ENCODE measurements around the gene LRP2BP. TPM values are rescaled to one million over a fixed set of nuclear protein-coding genes. Genes with fewer than 3 reads are reported as not detected.
"Not testable (repeated sequence)": the region's sequence is repeated elsewhere in the genome, so short reads cannot be mapped to it uniquely, and the experiment has no call there.

The LRP2BP gene
- total and polyA plus RNA-seq, 7 experiments from 2014 or later: 0.58 to 2.4 (median 1.7) TPM

- H3K27ac ChIP-seq (ENCODE audit: low read depth, low read length); POLR2A ChIA-PET; H3K27me3 Mint-ChIP-seq; ATAC-seq; H3K36me3 ChIP-seq (ENCODE audit: control insufficient read depth in 2 of 3, insufficient read depth in 3 of 3, low read length in 3 of 3); H3K4me3 ChIP-seq (ENCODE audit: low read length); H3K27me3 ChIP-seq (ENCODE audit: control insufficient read depth in 2 of 2, insufficient read depth in 2 of 2, low read length in 2 of 2); H3K27ac Mint-ChIP-seq; DNase-seq; H3K4me3 Mint-ChIP-seq; H3K9me3 Mint-ChIP-seq; intact Hi-C loops (cut with micrococcal nuclease); H3K4me1 ChIP-seq (ENCODE audit: control insufficient read depth in 2 of 2, insufficient read depth in 2 of 2, low read length in 2 of 2); H3K9me3 ChIP-seq (ENCODE audit: control insufficient read depth in 2 of 3, low read length in 3 of 3); H3K4me1 Mint-ChIP-seq; CTCF ChIA-PET: not testable (repeated sequence)
- H3K36me3 Mint-ChIP-seq: peaks cover 4 to 45% (median 17%) of the 10 kb centered on the region in 5 donors
These were observed 70.0 kb downstream of the LRP2BP start for GRCh38 chr4:185325721-185326120.

GRCh38 chr4:185324361-185324760 lies 71.4 kb downstream of the LRP2BP start:
- H3K4me1 Mint-ChIP-seq; H3K27me3 ChIP-seq (ENCODE audit: control insufficient read depth in 2 of 2, insufficient read depth in 2 of 2, low read length in 2 of 2); H3K4me3 ChIP-seq (ENCODE audit: low read length); H3K36me3 ChIP-seq (ENCODE audit: control insufficient read depth in 2 of 3, insufficient read depth in 3 of 3, low read length in 3 of 3); H3K27ac ChIP-seq (ENCODE audit: low read depth, low read length); intact Hi-C loops (cut with micrococcal nuclease); CTCF ChIA-PET; POLR2A ChIA-PET; H3K9me3 Mint-ChIP-seq; H3K4me3 Mint-ChIP-seq; H3K27me3 Mint-ChIP-seq; H3K4me1 ChIP-seq (ENCODE audit: control insufficient read depth in 2 of 2, insufficient read depth in 2 of 2, low read length in 2 of 2); ATAC-seq; H3K9me3 ChIP-seq (ENCODE audit: control insufficient read depth in 2 of 3, low read length in 3 of 3); DNase-seq: not testable (repeated sequence)
- H3K36me3 Mint-ChIP-seq: peaks cover 9 to 44% (median 20%) of the 10 kb centered on the region in 5 donors
- H3K27ac Mint-ChIP-seq: peak overlapping the region in 1 of 9 donors; percentile 3

GRCh38 chr4:185323606-185324005 lies 72.1 kb downstream of the LRP2BP start:
- no peak overlapping the region for H3K27ac ChIP-seq (ENCODE audit: low read depth, low read length)
- Mint-ChIP-seq H3K36me3 (peaks cover 8 to 38% (median 18%) of the 10 kb centered on the region in 5 donors), H3K4me3 (no peak overlapping the region), H3K27me3 (no peaks in the 10 kb centered on the region), H3K27ac (no peak overlapping the region), H3K9me3 (peaks cover 0 to 1% (median 0%) of the 10 kb centered on the region in 11 donors), H3K4me1 (peaks cover 0 to 3% (median 2%) of the 10 kb centered on the region in 7 donors)
- H3K9me3 ChIP-seq (ENCODE audit: control insufficient read depth in 2 of 3, low read length in 3 of 3): no peaks in the 10 kb centered on the region
- no peak for ATAC-seq
- CTCF ChIA-PET: no interaction called here
- H3K36me3 ChIP-seq (ENCODE audit: control insufficient read depth in 2 of 3, insufficient read depth in 3 of 3, low read length in 3 of 3): no peaks in the 10 kb centered on the region
- H3K4me3 ChIP-seq (ENCODE audit: low read length): no peak overlapping the region
- POLR2A ChIA-PET: no interaction called here
- no peak for DNase-seq
- intact Hi-C loops (cut with micrococcal nuclease): no loop called here
- no peaks in the 10 kb centered on the region for H3K27me3 ChIP-seq (ENCODE audit: control insufficient read depth in 2 of 2, insufficient read depth in 2 of 2, low read length in 2 of 2)
- H3K4me1 ChIP-seq (ENCODE audit: control insufficient read depth in 2 of 2, insufficient read depth in 2 of 2, low read length in 2 of 2): no peaks in the 10 kb centered on the region

- no peak overlapping the region for H3K4me3 Mint-ChIP-seq
- CTCF ChIA-PET: no interaction called here
These were observed 72.9 kb downstream of the LRP2BP start for GRCh38 chr4:185322803-185323202.

GRCh38 chr4:185318679-185319078 lies 77.0 kb downstream of the LRP2BP start:
- Mint-ChIP-seq H3K36me3 (peaks cover 18 to 57% (median 41%) of the 10 kb centered on the region in 5 donors), H3K4me1 (peaks cover 0 to 11% (median 6%) of the 10 kb centered on the region in 7 donors), H3K27ac (no peak overlapping the region), H3K4me3 (peak overlapping the region in 1 of 10 donors; percentile 60), H3K27me3 (no peaks in the 10 kb centered on the region), H3K9me3 (peaks cover 0 to 9% (median 0%) of the 10 kb centered on the region in 11 donors)
- intact Hi-C loops (cut with micrococcal nuclease): no loop called here
- H3K4me3 ChIP-seq (ENCODE audit: low read length): no peak overlapping the region
- DNase-seq (no peak), ATAC-seq (no peak)
- no peaks in the 10 kb centered on the region for H3K9me3 ChIP-seq (ENCODE audit: control insufficient read depth in 2 of 3, low read length in 3 of 3)
- POLR2A ChIA-PET: interaction anchor here (0.6 kb wide), 2 partner anchors 19 to 56 kb away, joined by 3 read pairs; no protein-coding TSS in a partner anchor
- no peaks in the 10 kb centered on the region for H3K27me3 ChIP-seq (ENCODE audit: control insufficient read depth in 2 of 2, insufficient read depth in 2 of 2, low read length in 2 of 2)
- CTCF ChIA-PET: no interaction called here
- H3K36me3 ChIP-seq (ENCODE audit: control insufficient read depth in 2 of 3, insufficient read depth in 3 of 3, low read length in 3 of 3): peaks cover 0 to 7% (median 0%) of the 10 kb centered on the region in 3 experiments
- H3K4me1 ChIP-seq (ENCODE audit: control insufficient read depth in 2 of 2, insufficient read depth in 2 of 2, low read length in 2 of 2): no peaks in the 10 kb centered on the region
- H3K27ac ChIP-seq (ENCODE audit: low read depth, low read length): no peak overlapping the region

More at GRCh38 chr4:185322803-185323202, 72.9 kb downstream of the LRP2BP start:
- no peak for DNase-seq
- ATAC-seq: no peak
- POLR2A ChIA-PET: no interaction called here
- H3K36me3 Mint-ChIP-seq: peaks cover 5 to 32% (median 20%) of the 10 kb centered on the region in 5 donors
- no peaks in the 10 kb centered on the region for H3K9me3 Mint-ChIP-seq
- intact Hi-C loops (cut with micrococcal nuclease): no loop called here
- H3K27me3 Mint-ChIP-seq: no peaks in the 10 kb centered on the region
- Histone ChIP-seq H3K4me1 (ENCODE audit: control insufficient read depth in 2 of 2, insufficient read depth in 2 of 2, low read length in 2 of 2) (no peaks in the 10 kb centered on the region), H3K9me3 (ENCODE audit: control insufficient read depth in 2 of 3, low read length in 3 of 3) (no peaks in the 10 kb centered on the region), H3K36me3 (ENCODE audit: control insufficient read depth in 2 of 3, insufficient read depth in 3 of 3, low read length in 3 of 3) (no peaks in the 10 kb centered on the region), H3K27ac (ENCODE audit: low read depth, low read length) (no peak overlapping the region), H3K27me3 (ENCODE audit: control insufficient read depth in 2 of 2, insufficient read depth in 2 of 2, low read length in 2 of 2) (no peaks in the 10 kb centered on the region), H3K4me3 (ENCODE audit: low read length) (no peak overlapping the region)
- peaks cover 0 to 8% (median 6%) of the 10 kb centered on the region in 7 donors for H3K4me1 Mint-ChIP-seq
- H3K27ac Mint-ChIP-seq: no peak overlapping the region

GRCh38 chr4:185317880-185318279 lies 77.8 kb downstream of the LRP2BP start:
- Histone ChIP-seq H3K27ac (ENCODE audit: low read depth, low read length) (no peak overlapping the region), H3K36me3 (ENCODE audit: control insufficient read depth in 2 of 3, insufficient read depth in 3 of 3, low read length in 3 of 3) (peaks cover 0 to 9% (median 0%) of the 10 kb centered on the region in 3 experiments), H3K4me3 (ENCODE audit: low read length) (no peak overlapping the region), H3K27me3 (ENCODE audit: control insufficient read depth in 2 of 2, insufficient read depth in 2 of 2, low read length in 2 of 2) (no peaks in the 10 kb centered on the region), H3K4me1 (ENCODE audit: control insufficient read depth in 2 of 2, insufficient read depth in 2 of 2, low read length in 2 of 2) (no peaks in the 10 kb centered on the region), H3K9me3 (ENCODE audit: control insufficient read depth in 2 of 3, low read length in 3 of 3) (no peaks in the 10 kb centered on the region)
- Mint-ChIP-seq H3K4me1 (peaks cover 0 to 11% (median 6%) of the 10 kb centered on the region in 7 donors), H3K36me3 (peaks cover 19 to 61% (median 47%) of the 10 kb centered on the region in 5 donors), H3K27me3 (no peaks in the 10 kb centered on the region), H3K9me3 (peaks cover 0 to 9% (median 0%) of the 10 kb centered on the region in 11 donors), H3K27ac (no peak overlapping the region), H3K4me3 (no peak overlapping the region)
- ChIA-PET POLR2A (no interaction called here), CTCF (no interaction called here)
- ATAC-seq (no peak), DNase-seq (no peak)
- intact Hi-C loops (cut with micrococcal nuclease): no loop called here

- H3K36me3 Mint-ChIP-seq: peaks cover 19 to 62% (median 47%) of the 10 kb centered on the region in 5 donors
- CTCF ChIA-PET; intact Hi-C loops (cut with micrococcal nuclease): not testable (repeated sequence)
These were observed 78.3 kb downstream of the LRP2BP start for GRCh38 chr4:185317462-185317861.

More at GRCh38 chr4:185317462-185317861, 78.3 kb downstream of the LRP2BP start:
- ATAC-seq; H3K27me3 ChIP-seq (ENCODE audit: control insufficient read depth in 2 of 2, insufficient read depth in 2 of 2, low read length in 2 of 2); H3K4me3 ChIP-seq (ENCODE audit: low read length); H3K4me3 Mint-ChIP-seq; H3K9me3 Mint-ChIP-seq; DNase-seq; H3K9me3 ChIP-seq (ENCODE audit: control insufficient read depth in 2 of 3, low read length in 3 of 3); H3K27ac ChIP-seq (ENCODE audit: low read depth, low read length); H3K4me1 ChIP-seq (ENCODE audit: control insufficient read depth in 2 of 2, insufficient read depth in 2 of 2, low read length in 2 of 2); H3K27ac Mint-ChIP-seq; POLR2A ChIA-PET; H3K27me3 Mint-ChIP-seq: not testable (repeated sequence)
- peaks cover 0 to 12% (median 0%) of the 10 kb centered on the region in 3 experiments for H3K36me3 ChIP-seq (ENCODE audit: control insufficient read depth in 2 of 3, insufficient read depth in 3 of 3, low read length in 3 of 3)
- H3K4me1 Mint-ChIP-seq: peaks cover 0 to 11% (median 6%) of the 10 kb centered on the region in 7 donors
